Activated T-cell treated with anti-CD3 and anti-CD28 coated beads, Interleukin-2, amount 50 U/mL, for 4 hours (primary cell): ENCODE measurements around the gene MDC1. TPM values are rescaled to one million over a fixed set of nuclear protein-coding genes. Genes with fewer than 3 reads are reported as not detected.

Experiments used
- ATAC-seq, 2 donors: fragments of 200-7000 bp; cut with Tn5 transposase; one replicate each; pipeline ENCODE4 v1.10.0; 2021
- DNase-seq: peaks from one replicate; pipeline ENCODE4 v3.0.0-alpha.2; 2020
- H3K27me3 Mint-ChIP-seq: one replicate; pipeline ENCODE4 v1.8.0; 2021; ENCODE audit warnings: low read depth, mixed read lengths
- H3K36me3 Mint-ChIP-seq: one replicate; pipeline ENCODE4 v1.8.0; 2022; ENCODE audit warnings: mixed read lengths; ENCODE audit not compliant: insufficient read depth
- H3K4me1 Mint-ChIP-seq: one replicate; pipeline ENCODE4 v1.8.0; 2021; ENCODE audit warnings: low read depth, mixed read lengths
- H3K4me3 Mint-ChIP-seq: one replicate; pipeline ENCODE4 v1.8.0; 2021; ENCODE audit warnings: mild to moderate bottlenecking, moderate library complexity, mixed read lengths
- H3K9me3 Mint-ChIP-seq: one replicate; pipeline ENCODE4 v1.8.0; 2021; ENCODE audit warnings: mixed read lengths
- total RNA-seq, 3 donors: library from RNA; stranded (reverse); gene quantifications; one replicate each; pipeline ENCODE4 v1.2.1, GENCODE V29; 2021

MDC1 gene
- total RNA-seq, 3 donors from 2014 or later = 65.4 to 69.5 (median 65.8) TPM

DNA sequence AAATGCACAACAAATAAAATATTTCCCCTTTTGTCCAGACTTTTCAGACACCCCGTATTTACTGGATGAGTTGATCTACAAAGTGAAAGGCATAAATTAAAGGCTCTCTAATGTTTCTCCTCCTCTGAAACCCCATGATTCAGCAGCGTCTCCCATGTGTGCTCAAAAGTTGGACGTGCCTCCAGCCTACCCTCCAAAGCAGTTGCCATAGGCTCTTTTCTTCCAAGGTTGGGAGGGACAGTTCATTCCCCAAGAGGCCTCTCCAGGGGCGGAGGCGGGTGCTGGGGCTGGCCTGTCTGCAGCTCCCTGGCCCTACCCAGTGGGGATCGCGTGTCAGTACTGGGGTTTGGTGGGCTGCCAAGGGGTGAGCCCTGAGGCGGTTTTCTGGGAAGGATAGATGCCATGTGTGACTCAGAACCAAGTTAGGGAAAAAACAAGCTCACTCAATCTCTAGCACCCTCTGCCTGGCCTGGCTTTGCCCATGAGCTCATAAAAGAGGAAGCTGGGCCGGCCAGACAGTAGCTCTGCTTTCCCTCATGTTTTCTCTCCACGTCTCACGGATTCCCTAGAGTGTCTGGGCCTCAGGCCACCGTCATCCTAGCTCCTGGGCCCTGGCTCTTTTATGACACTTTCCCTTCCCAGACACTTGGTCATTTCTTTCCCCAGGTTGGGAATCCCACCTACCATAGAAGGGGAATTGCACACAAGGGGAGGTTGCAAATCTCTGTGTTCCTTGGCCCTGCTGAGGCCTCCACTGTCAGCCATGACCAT lies 35.3 kb upstream of the MDC1 start:
- ATAC-seq = no peak
- no peak overlapping the region for H3K4me3 Mint-ChIP-seq
- peaks cover 15% of the 10 kb centered on the region for H3K4me1 Mint-ChIP-seq

DNA sequence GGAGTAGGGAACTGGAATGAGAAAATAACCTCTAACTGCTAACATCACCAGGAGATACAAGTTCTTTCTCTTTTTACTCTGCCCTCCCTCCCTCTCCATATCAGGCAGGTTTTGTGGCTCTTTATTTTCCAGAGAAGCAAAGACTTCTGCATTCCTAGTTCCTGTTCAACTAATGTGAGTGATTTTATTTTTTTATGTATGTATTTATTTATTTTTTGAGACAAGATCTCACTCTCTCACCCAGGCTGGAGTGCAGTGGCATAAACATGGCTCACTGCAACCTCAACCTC lies 33.2 kb upstream of the MDC1 start:
- H3K4me1 Mint-ChIP-seq = peaks cover 23% of the 10 kb centered on the region
- no peaks in the 10 kb centered on the region for H3K9me3 Mint-ChIP-seq
- DNase-seq = no peak
- ATAC-seq = no peak
- H3K4me3 Mint-ChIP-seq = no peak overlapping the region
- H3K36me3 Mint-ChIP-seq = no peaks in the 10 kb centered on the region
- no peaks in the 10 kb centered on the region for H3K27me3 Mint-ChIP-seq

More for the DNA sequence above, 35.3 kb upstream of the MDC1 start:
- Mint-ChIP-seq H3K27me3 (no peaks in the 10 kb centered on the region), H3K9me3 (no peaks in the 10 kb centered on the region), H3K36me3 (no peaks in the 10 kb centered on the region)
- no peak for DNase-seq

DNA sequence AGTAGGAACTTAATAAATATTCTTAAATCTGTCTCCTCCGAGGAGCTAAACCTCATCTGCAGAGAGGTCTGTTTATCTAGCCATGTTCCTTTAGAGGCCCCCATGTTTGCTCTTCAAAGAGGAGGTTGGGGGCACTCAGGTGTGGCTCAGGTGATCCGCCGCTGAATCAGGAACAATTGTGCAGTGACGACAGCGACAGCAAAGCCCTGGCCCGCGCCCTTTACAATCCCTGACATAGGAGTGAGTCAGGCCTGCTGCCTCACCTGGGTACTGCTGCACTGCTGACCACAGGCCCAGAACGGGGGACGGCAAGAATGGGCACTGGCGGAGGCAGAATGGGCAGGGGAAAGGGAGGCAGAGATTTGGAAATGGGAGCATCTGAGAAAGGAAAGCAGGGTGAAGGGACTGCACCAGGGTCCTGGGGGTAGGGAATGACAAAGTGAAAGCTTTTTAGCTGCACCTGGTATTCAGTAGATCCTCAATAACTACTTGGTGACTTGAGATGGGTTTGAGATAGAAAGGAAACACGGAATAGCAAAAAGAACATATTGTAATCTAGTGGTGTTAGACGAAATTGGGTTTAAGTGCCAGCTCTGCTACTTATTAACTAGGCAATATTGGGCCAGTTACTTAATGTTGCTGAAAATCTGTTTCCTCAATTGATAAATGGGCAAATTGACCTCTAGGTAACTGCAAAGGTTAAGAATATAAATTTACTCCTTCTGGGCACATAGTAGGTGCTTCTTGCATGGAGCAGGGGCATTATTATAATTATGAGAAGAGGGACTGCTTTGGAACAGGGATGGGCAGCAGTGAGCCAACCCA lies 32.7 kb upstream of the MDC1 start:
- Mint-ChIP-seq H3K27me3 (no peaks in the 10 kb centered on the region), H3K4me1 (peaks cover 28% of the 10 kb centered on the region), H3K9me3 (no peaks in the 10 kb centered on the region), H3K36me3 (no peaks in the 10 kb centered on the region), H3K4me3 (no peak overlapping the region)
- no peak for DNase-seq
- ATAC-seq = no peak

DNA sequence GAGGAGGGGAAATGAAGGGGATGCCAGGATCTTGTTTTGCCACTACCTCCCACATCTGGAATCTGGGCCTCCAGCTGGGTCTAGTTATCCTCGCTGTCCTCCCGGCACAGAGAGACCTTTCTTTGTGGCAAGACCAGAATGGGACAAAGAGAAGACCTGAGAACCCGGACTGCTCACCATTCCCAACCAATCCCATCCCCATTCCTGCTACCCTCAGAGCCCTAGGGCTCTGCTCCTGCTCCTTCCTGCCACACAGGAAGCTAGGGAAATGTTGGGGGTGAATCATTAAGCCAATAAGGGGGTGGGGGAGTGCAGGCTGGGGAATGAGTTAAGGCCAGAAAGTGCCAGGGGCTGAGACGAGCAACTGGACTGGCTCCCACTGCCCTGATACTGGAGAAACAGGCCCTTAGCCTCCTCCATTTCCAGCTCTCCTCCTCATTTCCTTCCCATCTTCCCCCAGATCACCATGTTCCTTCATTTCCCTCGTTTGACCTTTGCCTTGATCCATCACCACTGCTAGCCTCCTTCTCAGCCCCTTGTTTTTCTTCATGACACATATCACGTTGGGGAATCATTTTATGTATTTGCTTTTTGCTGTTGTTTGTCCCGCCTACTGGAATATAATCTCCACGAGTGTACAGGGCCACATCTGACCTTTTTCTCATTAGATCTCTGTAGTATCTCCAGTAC lies 31.9 kb upstream of the MDC1 start:
- H3K27me3 Mint-ChIP-seq = no peaks in the 10 kb centered on the region
- H3K36me3 Mint-ChIP-seq = peaks cover 1% of the 10 kb centered on the region
- H3K4me1 Mint-ChIP-seq = peaks cover 28% of the 10 kb centered on the region
- ATAC-seq (no peak), DNase-seq (no peak)
- H3K9me3 Mint-ChIP-seq = no peaks in the 10 kb centered on the region
- no peak overlapping the region for H3K4me3 Mint-ChIP-seq

DNA sequence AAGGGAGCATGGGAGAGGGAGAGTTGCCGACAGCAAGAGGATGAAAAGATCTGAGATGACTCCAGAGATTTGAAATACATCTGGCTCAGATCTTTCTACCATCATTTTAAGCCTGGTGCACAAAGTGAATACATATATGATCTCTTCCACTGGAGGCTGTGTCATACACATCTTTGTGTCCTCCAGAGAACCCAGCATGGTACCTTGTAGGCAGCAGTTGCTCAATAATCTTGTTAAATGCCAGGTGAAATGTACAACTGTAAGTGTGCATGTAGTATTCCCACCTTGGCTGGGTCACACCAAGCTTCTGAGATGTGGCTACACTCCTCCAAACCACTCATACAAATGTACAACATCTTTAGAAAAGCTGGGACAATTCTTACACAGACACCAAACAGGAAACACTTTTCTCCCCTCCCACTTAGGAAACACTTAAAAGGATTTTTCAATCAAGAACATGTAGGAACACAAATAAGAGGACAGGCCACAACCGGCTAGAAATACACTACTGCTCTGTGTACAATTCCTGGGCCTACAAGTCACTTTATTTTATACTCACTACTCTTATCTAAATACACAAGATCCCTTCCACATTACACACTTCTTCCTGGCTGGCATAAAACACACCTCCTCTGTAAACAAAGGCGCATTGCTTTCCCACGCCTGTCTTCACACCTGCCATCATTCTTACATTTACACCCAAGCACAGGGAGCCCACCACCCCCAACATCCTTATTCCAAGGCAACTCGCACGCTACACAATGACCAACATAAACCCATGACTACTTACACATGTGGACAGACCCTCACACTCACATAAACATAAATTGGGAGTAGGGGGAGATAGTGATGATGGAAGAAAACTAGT lies 31.1 kb upstream of the MDC1 start:
- Mint-ChIP-seq H3K36me3 (peaks cover 10% of the 10 kb centered on the region), H3K4me3 (no peak overlapping the region), H3K4me1 (peaks cover 34% of the 10 kb centered on the region), H3K27me3 (no peaks in the 10 kb centered on the region), H3K9me3 (no peaks in the 10 kb centered on the region)
- DNase-seq (no peak), ATAC-seq (no peak)

DNA sequence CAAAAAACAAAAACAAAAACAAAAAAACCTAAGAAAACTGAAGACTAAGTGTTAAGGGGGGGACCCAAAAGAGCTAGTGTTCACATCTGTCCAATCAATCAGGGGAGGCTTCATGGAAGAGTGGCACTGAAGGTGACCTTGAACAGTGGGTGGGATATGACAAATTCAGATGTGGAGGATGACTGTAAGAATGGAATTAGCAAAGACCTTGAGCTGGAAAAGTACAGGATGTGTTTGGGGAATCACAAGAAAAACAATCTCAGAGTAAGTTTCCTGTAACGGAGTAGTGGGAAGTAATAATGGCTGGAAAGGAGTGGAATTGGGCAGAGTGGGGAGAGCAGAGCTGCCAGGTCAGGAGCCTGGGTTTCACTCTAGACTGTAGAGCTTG lies 30.2 kb upstream of the MDC1 start:
- Mint-ChIP-seq H3K4me3 (no peak overlapping the region), H3K9me3 (no peaks in the 10 kb centered on the region), H3K27me3 (no peaks in the 10 kb centered on the region), H3K36me3 (peaks cover 13% of the 10 kb centered on the region), H3K4me1 (peaks cover 34% of the 10 kb centered on the region)
- ATAC-seq = no peak
- no peak for DNase-seq

DNA sequence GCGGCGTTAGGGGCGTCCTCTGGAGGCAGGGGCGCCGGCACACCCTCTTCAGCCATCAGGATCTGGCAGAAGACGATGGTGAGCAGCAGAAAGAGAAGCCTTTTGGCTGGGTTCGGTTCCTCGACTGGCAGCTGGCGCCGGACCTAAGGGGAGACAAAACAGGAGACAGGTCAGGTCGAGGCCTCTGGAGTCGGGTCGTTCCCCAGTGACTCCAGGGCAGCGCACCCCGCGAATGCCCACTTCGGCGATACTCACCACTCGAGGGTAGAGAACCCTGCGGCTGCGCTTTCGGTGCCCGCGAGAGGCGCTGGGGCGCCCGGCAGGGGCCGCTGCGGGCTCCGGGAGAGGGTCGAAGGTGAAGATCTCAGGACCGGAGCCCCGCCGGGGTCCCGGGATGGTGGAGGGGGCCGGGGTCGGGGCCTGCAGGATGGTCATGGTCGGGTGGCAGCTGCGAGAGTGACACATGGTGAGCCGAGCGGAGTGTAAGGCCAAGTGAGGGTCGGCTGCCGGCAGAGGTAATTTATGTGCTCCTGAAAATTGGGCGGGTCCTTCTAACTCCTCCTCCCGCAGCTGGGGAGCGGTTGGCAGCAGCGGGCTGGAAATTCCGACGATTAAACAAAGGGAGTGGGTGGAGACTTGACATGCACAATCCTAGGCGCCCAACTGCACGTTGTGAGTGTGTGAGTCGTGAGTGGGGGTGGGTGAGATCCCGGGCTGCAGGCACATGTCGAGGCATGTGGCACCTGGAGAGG lies 27.1 kb upstream of the MDC1 start, which contains the start of gene IER3:
Gene IER3, minus strand, starts transcription at position 494 of the 752 bp plus-strand sequence. Its CDS starts 29 bp downstream, at position 465.
- Mint-ChIP-seq H3K4me1 (peaks cover 61% of the 10 kb centered on the region), H3K9me3 (no peaks in the 10 kb centered on the region), H3K27me3 (no peaks in the 10 kb centered on the region), H3K4me3 (peak within 1 kb of the TSS; percentile 98), H3K36me3 (peaks cover 25% of the 10 kb centered on the region)
- peak; percentile 86 for DNase-seq
- ATAC-seq = peak; percentile 65 to 67

DNA sequence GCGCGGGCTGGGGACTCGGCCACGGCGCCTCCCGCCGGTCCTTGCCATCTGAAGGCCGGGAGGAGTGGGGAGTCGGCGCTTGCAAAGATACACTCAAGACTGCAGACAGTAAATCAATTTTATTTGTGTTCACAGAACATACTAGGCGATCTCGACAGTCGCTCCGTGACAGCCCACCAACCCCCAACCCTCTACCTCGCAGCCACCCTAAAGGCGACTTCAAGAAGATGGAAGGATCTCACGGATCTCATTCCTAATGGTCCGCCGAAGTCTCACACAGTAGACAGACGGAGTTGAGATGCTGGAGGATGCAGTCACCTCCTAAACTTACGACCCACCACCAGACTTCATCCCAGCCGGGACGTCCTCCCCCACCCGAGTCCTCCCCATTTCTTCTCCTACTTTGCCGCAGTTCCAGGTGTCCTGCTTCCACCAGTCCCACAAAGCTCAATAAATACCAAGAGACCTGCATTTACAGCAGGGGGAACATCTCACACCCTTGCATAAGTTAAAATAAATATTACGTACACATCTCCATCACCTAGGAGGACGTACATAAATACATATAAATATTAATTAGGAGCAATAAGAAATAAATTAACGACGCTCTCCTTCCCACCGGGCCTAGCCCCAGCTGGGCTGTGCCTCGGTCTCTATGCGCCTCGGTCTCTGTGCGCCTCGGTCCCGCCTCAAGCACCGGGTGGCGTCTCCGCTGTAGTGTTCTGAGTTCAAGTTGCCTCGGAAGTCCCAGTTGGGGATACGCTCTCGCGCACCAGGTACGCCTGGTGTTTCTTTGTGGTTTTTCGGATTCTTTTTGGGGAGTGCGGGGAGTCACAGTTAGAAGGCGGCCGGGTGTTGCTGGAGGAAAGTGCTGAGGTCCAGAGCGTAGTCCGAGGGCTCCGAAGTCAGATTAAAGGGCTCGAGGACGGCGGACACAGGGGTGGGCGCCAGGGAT lies 26.3 kb upstream of the MDC1 start:
- DNase-seq (peak; percentile 40), ATAC-seq (peak; percentile 12 to 17)
- H3K4me3 Mint-ChIP-seq = peak overlapping the region; percentile 98
- H3K36me3 Mint-ChIP-seq = peaks cover 31% of the 10 kb centered on the region
- H3K4me1 Mint-ChIP-seq = peaks cover 66% of the 10 kb centered on the region
- no peaks in the 10 kb centered on the region for H3K9me3 Mint-ChIP-seq
- no peaks in the 10 kb centered on the region for H3K27me3 Mint-ChIP-seq

DNA sequence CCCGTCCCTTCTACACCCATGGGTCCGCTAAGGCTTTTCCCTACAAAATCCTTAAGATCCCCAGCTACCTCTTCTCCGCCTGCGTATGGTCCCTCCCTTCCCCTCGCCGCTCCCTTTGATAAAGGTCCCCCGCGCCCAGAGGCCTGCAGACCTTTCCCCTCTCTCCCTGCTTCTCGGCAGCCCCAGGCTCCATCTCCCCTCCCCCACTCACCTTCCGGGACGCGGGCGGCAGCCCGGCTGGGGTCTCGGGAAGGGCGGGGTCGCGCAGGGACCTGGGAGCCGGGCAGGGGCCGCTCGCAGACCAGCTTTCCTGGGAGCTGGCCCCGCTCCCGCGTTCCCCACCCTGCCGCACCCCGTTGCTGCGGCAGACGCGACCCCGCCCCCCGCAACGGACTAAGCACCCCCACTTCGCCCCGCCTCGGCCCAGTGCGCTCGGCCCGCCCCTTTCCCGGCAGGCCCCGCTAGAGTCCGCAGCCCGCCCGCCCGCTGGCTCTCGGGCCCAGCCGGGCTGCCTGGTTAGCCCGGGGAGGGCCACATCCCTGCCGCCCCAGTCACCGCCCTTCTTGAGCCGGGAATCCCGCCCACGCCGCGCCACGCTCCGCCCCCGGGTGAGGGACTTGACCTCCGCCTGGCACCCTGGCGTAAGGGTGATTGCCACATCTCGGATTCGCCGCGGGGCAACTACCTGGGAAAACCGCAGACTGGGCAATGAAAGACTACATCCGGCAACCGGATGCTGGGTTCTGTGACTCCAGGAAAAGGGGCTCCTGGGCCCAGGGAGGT lies 25.4 kb upstream of the MDC1 start, which contains the start of gene FLOT1:
Gene FLOT1, minus strand, starts transcription at position 372 of the 783 bp plus-strand sequence. CDS start 498 bp downstream, outside the sequence.
- ATAC-seq = peak; percentile 64 to 68
- Mint-ChIP-seq H3K9me3 (no peaks in the 10 kb centered on the region), H3K4me1 (peaks cover 66% of the 10 kb centered on the region), H3K36me3 (peaks cover 33% of the 10 kb centered on the region), H3K27me3 (no peaks in the 10 kb centered on the region), H3K4me3 (peak within 1 kb of the TSS; percentile 98)
- peak; percentile 88 for DNase-seq

DNA sequence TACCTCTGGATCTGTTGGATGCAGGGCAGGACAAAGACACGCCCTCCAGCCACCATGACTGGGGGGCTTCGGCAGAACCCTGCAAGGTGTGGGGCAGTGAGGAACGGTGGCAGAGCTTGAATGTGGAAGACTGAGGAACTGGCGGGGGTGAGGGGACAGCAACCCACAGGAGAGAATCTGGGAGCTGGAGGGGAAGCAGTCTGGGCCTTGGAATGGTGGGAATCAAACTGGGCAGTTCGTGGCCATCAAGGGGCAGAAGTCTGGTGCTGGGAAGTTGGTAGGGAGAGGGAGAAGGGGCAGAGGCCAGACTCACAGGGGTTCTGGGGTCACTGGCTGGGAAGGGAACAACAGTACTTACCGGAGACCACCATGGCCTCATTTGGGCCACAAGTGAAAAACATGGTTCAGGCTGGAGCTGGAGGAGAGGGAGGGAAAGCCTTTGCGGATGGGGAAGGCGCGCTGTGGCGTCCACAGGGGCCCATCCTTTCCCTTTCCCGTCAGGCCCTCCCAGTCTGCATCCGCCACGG lies 24.8 kb upstream of the MDC1 start:
- DNase-seq (peak; percentile 34), ATAC-seq (peak; percentile 1 to 4)
- Mint-ChIP-seq H3K4me1 (peaks cover 69% of the 10 kb centered on the region), H3K9me3 (no peaks in the 10 kb centered on the region), H3K27me3 (no peaks in the 10 kb centered on the region), H3K4me3 (peak overlapping the region; percentile 98), H3K36me3 (peaks cover 36% of the 10 kb centered on the region)

DNA sequence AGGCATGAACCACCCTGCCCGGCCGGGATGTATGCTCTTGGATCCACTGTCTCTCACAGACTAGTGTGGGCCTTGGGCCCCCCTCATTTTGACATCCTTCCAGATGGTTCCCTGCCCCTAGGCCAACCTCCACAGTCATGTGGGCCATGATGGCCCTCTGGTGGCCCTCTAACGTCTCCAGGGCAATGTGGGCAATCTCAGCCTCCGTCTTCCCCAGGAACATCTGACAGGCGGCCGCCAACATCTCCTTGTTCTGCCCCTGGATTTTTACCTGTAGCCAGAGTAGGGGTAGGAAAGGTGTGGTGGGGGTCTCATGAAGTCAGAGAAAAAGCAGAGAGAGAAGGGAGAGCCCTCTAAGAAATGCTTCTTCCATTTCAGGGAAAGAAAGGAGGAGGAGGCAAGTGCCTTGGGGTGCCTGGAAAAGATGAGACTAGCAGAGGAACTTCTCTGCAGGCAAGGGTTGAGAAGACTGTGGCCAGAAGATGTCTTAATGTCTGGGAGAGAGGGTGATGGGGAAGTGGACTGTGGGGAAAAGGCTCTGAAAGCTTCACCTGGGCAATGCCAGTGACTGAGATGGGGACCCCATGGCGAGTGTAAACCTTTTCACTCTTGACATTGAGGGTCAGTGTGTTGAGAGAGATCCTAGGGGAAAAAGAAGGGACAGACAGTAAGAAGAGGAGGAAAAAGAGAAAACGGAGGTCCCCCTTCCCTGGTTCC lies 24.1 kb upstream of the MDC1 start:
- no peak for DNase-seq
- Mint-ChIP-seq H3K9me3 (no peaks in the 10 kb centered on the region), H3K36me3 (peaks cover 38% of the 10 kb centered on the region), H3K27me3 (no peaks in the 10 kb centered on the region), H3K4me3 (peak overlapping the region; percentile 98), H3K4me1 (peaks cover 71% of the 10 kb centered on the region)
- no peak for ATAC-seq
